ENCODE data around the gene C10orf105.

Gene C10orf105

GRCh38 chr10:71696628-71697326 lies 22.8 kb downstream of the C10orf105 start:
- ATAC-seq = peak in 1 of 2 donors; percentile 54

- ATAC-seq = no peak
Observed at GRCh38 chr10:71695502-71696476, 23.8 kb downstream of the C10orf105 start.

GRCh38 chr10:71694567-71694968 lies 25.0 kb downstream of the C10orf105 start:
- peak; percentile 53 to 60 for ATAC-seq

GRCh38 chr10:71694039-71694501 lies 25.5 kb downstream of the C10orf105 start:
- no peak for ATAC-seq

- no peak for ATAC-seq
Observed at GRCh38 chr10:71693377-71693776, 26.2 kb downstream of the C10orf105 start.

DNA sequence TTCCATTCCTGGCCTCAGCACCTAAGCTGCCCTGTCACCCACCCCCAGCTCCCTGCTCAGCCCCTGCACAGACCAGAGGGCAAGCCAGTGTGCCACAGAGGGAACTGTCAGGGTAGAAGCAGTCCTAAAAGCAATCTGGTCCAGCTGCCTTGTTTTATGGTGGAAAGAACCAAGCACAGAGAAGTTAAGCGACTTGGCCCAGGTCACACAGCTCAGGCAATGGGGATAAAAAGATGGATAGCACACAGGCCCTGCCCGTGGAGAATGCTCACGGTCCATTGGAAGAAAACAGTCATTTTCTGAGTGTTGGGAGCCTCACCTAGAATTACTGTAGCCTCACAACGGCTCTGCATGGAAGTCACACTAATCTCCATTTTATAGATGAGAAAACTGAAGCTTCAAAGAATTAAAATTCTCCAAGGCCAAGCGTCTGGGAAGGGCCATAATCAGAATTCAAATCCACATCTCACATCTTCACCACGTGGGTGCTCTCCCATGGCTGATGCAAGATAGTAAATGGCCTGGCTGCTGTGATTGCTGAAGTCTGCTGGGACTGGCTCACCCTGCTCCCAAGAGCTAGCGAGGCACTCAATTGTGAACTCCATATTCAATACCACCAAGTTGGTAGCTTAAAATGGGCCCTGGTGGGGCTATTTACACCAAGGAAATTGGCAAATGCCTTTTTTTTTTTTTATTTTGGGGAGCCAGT lies 26.8 kb downstream of the C10orf105 start:
- no peak for ATAC-seq

- no peak for ATAC-seq
Observed at GRCh38 chr10:71691405-71691804, 28.2 kb downstream of the C10orf105 start.

GRCh38 chr10:71690094-71690720 lies 29.4 kb downstream of the C10orf105 start:
- ATAC-seq = no peak

- ATAC-seq = no peak
Observed at GRCh38 chr10:71688256-71688655, 31.3 kb downstream of the C10orf105 start.

DNA sequence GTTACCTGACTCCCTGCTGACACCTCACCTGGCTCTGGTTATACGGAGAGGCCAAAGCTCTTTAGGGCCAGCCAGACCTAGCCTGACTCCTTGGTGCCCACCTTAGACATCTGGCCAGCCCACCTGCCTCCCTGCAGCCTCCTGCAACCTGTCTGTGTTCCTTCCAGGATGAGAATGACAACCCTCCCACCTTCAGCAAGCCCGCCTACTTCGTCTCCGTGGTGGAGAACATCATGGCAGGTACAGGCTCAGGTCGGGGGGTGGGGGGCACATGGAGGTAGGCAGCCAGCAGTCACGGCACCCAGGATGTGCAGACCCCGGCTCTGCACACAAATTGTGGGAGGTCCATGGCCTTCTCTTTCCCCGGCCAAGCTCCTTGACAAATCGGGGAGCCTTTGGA lies 32.1 kb downstream of the C10orf105 start:
- ATAC-seq = no peak

DNA sequence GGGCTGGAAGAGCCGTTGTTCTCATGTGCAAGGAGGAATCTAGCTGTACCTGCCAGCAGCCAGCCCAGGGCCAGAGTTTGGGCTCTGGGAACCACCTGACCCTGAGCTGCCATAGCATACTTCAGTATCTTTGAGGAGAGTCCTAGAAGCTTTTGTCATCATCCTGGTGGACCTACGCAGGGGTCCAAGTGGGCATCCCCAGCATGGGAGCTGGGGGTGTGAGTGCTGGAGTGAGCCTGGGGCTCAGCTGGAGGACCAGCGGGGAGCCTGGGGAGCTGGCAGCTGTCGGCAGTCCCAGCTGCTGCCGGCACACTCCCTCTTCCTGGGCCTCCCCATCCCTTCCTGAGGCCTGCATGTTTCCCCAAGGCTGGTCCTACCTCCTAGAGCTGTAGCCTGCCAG lies 32.5 kb downstream of the C10orf105 start:
- no peak for ATAC-seq

DNA sequence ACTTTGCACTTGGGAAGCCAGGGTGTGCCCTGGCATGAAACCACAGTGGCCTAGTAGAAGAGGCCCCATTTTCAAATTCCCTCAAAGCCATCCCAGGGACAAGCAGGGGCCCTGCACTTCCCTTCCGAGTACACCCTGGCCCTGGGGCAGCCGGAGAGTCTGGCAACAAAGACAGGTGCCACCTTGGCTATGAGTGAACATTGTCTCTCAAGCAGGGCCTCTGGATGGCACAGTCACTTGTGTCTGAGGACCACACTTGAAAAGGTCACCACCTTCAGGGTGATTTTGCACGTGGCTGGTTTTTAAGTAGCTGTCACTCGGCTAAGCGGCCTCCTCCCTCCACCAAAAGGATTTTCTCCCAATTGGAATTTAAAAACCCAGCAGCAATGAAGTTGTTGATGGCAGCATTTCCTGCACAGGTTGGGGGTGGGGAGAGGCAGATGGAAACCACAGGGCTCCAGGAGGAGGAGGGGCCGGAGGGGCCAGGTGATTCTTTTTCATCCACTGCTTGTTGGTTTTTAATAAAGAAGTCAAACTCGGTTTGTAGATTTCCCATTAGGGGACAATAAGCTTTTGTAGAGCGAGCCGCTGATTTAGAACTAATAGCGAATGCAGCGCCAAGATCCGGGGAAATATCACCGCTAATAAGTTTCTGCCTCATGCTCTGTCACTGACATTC lies 33.9 kb downstream of the C10orf105 start:
- no peak for ATAC-seq

GRCh38 chr10:71684356-71685173 lies 35.0 kb downstream of the C10orf105 start:
- no peak for ATAC-seq

DNA sequence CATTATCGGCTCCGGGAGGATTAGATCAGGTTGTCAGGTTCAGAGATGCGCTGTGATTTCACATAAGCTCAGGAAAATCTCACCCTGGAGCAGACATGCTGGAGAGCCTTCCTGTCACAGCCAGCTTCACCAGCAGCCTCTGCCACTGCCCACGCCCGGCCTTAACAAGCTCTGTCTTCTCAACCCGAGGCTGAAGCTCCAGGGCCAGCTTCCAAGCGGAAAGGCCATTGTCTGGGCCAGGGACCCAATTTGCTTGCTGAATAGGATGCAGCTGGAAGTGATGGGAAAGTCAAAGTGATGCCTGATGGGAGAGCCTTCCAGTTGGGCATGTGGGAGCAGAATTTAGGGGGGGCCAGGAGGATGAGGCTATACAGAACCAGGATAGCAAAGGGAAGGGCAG lies 36.3 kb downstream of the C10orf105 start:
- ATAC-seq = no peak

GRCh38 chr10:71681977-71682376 lies 37.6 kb downstream of the C10orf105 start:
- ATAC-seq = no peak

DNA sequence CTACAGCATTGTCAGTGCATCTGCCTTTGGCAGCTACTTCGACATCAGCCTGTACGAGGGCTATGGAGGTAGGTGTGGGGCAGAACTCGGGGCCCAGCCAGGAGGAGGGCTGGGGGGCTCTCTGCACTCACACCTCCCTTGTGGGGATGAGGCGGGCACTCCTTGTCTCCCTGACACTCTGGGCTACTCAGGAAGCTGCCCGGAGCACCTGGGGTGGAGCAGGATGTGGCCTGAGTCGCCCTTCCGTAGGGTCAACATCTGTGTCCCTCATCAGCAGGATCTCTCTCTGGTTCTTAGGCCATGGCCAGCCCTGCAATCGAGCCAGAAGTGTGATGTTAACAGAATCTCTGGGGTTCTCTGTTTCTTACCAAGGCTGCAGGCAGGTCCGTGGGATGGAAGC lies 40.2 kb downstream of the C10orf105 start:
- no peak for ATAC-seq

GRCh38 chr10:71678057-71678805 lies 41.3 kb downstream of the C10orf105 start:
- no peak for ATAC-seq

GRCh38 chr10:71677261-71677660 lies 42.3 kb downstream of the C10orf105 start:
- ATAC-seq = no peak

DNA sequence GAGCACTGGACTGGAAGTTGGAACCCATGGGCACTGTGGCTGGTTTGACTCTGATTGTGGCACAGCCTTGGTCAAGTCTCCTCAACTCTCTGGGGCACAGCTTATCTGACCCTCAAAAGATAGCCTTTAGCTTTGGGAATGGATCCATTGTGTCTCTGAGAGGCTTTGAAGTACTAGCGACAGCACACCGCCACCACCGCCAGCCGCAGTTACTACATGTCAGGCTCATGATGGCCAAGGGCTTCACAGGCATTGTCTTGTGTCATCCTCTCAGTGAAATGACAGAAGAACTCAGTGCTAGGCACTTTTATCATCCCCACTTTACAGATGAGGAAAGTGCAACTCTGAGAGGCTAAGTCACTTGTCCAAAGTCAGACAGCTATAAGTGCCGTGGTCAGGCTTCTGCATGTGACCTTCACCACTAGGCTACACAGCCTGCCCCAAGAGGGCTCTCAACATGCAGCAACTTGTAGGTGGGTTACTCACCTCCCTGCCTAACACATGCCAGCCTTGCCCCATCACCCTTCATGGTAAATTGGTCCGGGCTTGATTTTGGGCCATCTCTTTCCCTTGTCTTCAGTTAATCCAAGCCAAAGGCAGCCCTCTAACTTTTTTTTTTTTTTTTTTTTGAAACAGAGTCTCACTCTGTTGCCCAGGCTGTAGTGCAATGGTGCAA lies 44.1 kb downstream of the C10orf105 start:
- ATAC-seq = no peak
